ENCODE measurements around the gene MXD3.
"Not testable (repeated sequence)": the region's sequence is repeated elsewhere in the genome, so short reads cannot be mapped to it uniquely, and the experiment has no call there.

The MXD3 gene

GRCh38 chr5:177320879-177321278, 9.2 kb upstream of the MXD3 start:
- no peak for DNase-seq (ENCODE audit: low read depth)

GRCh38 chr5:177319913-177320588, 8.4 kb upstream of the MXD3 start:
- no peak for DNase-seq (ENCODE audit: low read depth)

GRCh38 chr5:177317959-177318377, 6.3 kb upstream of the MXD3 start:
- no peak for DNase-seq (ENCODE audit: low read depth)

GRCh38 chr5:177316005-177316404, 4.3 kb upstream of the MXD3 start:
- DNase-seq (ENCODE audit: low read depth), result no peak

- no peak for DNase-seq (ENCODE audit: low read depth)
These were observed 3.7 kb upstream of the MXD3 start for GRCh38 chr5:177315411-177315810.

- DNase-seq (ENCODE audit: low read depth), result no peak
These were observed 3.0 kb upstream of the MXD3 start for GRCh38 chr5:177314376-177315342.

- no peak for DNase-seq (ENCODE audit: low read depth)
These were observed 2.0 kb upstream of the MXD3 start for GRCh38 chr5:177313561-177314259.

- DNase-seq (ENCODE audit: low read depth), result no peak
These were observed 1.0 kb upstream of the MXD3 start for GRCh38 chr5:177312649-177313181.

GRCh38 chr5:177311392-177311722, 341 bp downstream of the MXD3 start:
- DNase-seq (ENCODE audit: low read depth), result no peak

- DNase-seq (ENCODE audit: low read depth), result no peak
These were observed 824 bp downstream of the MXD3 start for GRCh38 chr5:177310757-177311391.

GRCh38 chr5:177310332-177310731, 1.4 kb downstream of the MXD3 start:
- DNase-seq (ENCODE audit: low read depth), result no peak

GRCh38 chr5:177309351-177310191, 2.1 kb downstream of the MXD3 start:
- peak; percentile 47 for DNase-seq (ENCODE audit: low read depth)

GRCh38 chr5:177308740-177309139, 3.0 kb downstream of the MXD3 start:
- DNase-seq (ENCODE audit: low read depth), result no peak

- DNase-seq (ENCODE audit: low read depth), result no peak
These were observed 3.9 kb downstream of the MXD3 start for GRCh38 chr5:177307544-177308363.

GRCh38 chr5:177306674-177307543, 4.8 kb downstream of the MXD3 start:
- DNase-seq (ENCODE audit: low read depth), result no peak

- DNase-seq (ENCODE audit: low read depth), result not testable (repeated sequence)
These were observed 5.5 kb downstream of the MXD3 start for GRCh38 chr5:177306103-177306640.

- no peak for DNase-seq (ENCODE audit: low read depth)
These were observed 7.1 kb downstream of the MXD3 start for GRCh38 chr5:177304392-177305119.

GRCh38 chr5:177303925-177304391, 7.7 kb downstream of the MXD3 start:
- no peak for DNase-seq (ENCODE audit: low read depth)
